GM21367 (cell line): ENCODE measurements around the gene CCDC97.
"Not testable (repeated sequence)": the region's sequence is repeated elsewhere in the genome, so short reads cannot be mapped to it uniquely, and the experiment has no call there.

Experiments used
- ATAC-seq: cut with Tn5 transposase; IDR thresholded peaks from one replicate; pipeline ENCODE4 v1.9.1; 2021; ENCODE audit not compliant: unreplicated experiment

CCDC97 gene

GRCh38 chr19:41357746-41358145, 47.8 kb downstream of the CCDC97 start:
- no peak for ATAC-seq

- no peak for ATAC-seq
Observed at GRCh38 chr19:41359741-41360140, 49.8 kb downstream of the CCDC97 start.

GRCh38 chr19:41362143-41362847, 52.3 kb downstream of the CCDC97 start:
- ATAC-seq = no peak

- no peak for ATAC-seq
Observed at GRCh38 chr19:41363371-41363752, 53.4 kb downstream of the CCDC97 start.

GRCh38 chr19:41363753-41364523, 54.0 kb downstream of the CCDC97 start, which contains the start of gene B9D2:
Gene B9D2 (minus strand): TSS chr19:41364149. CDS start chr19:41363519, 630 bp downstream.
- peak; percentile 71 for ATAC-seq

GRCh38 chr19:41364524-41365391, 54.8 kb downstream of the CCDC97 start:
- no peak for ATAC-seq

- ATAC-seq = no peak
Observed at GRCh38 chr19:41366089-41366488, 56.1 kb downstream of the CCDC97 start.

- no peak for ATAC-seq
Observed at GRCh38 chr19:41367848-41368301, 57.9 kb downstream of the CCDC97 start.

GRCh38 chr19:41369769-41370168, 59.8 kb downstream of the CCDC97 start:
- no peak for ATAC-seq

- ATAC-seq = not testable (repeated sequence)
Observed at GRCh38 chr19:41371119-41371518, 61.1 kb downstream of the CCDC97 start.

- ATAC-seq = no peak
Observed at GRCh38 chr19:41371541-41371940, 61.6 kb downstream of the CCDC97 start.

- no peak for ATAC-seq
Observed at GRCh38 chr19:41372501-41372900, 62.5 kb downstream of the CCDC97 start.

GRCh38 chr19:41373993-41374392, 64.0 kb downstream of the CCDC97 start:
- ATAC-seq = no peak
